Endothelial cell of umbilical vein (primary cell): ENCODE data around the gene PCP2. TPM values are rescaled to one million over a fixed set of nuclear protein-coding genes. Genes with fewer than 3 reads are reported as not detected.

Experiments used
- BruUV-seq: library from RNA; stranded (reverse); fragments of 400-500 nt; replicated peaks from 2 replicates; lab custom pipeline; 2021; lab: Mats Ljungman, UMichigan
- CTCF ChIA-PET: fragments of 300-600, 350-600 bp; sonication (Branson Sonifier 250); formaldehyde crosslinking; loops from one replicate; lab custom pipeline; 2021; ENCODE audit warnings: antibody characterized with exemption, inconsistent platforms; lab: Charles Lee
- POLR2A ChIA-PET: fragments of 300-600, 350-600 bp; sonication (Branson Sonifier 250); formaldehyde crosslinking; loops from one replicate; lab custom pipeline; 2021; ENCODE audit warnings: antibody characterized with exemption, inconsistent platforms; lab: Charles Lee
- DNase-seq: peaks from one replicate; pipeline ENCODE4 v3.0.0-alpha.2; 2011; ENCODE audit warnings: low read depth, low spot score
- FAIRE-seq: peaks from 2 replicates; lab custom pipeline; 2011; peaks lifted over from hg19 to GRCh38; lab: Jason Lieb, UNC
- H2AFZ ChIP-seq: 2 replicates; pipeline ENCODE4 v1.6.0; 2012; ENCODE audit warnings: low read depth, low read length, control low read depth, inconsistent platforms
- H3K27ac ChIP-seq: 2 replicates; pipeline ENCODE4 v1.5.1; 2011; ENCODE audit warnings: low read depth, mild to moderate bottlenecking, control low read depth, low read length, moderate library complexity; ENCODE audit not compliant: insufficient read depth
- H3K27me3 ChIP-seq, 2 experiments: 2 replicates each; pipeline versions ENCODE4 v1.6.0 to v1.6.1; 2011; ENCODE audit warnings: low read length in 2 of 2, mixed read lengths in 1 of 2; ENCODE audit not compliant: control insufficient read depth in 2 of 2, insufficient read depth in 2 of 2
- H3K36me3 ChIP-seq, 2 experiments: 2 replicates in 1 of 2; 3 replicates in 1 of 2; pipeline ENCODE4 v1.5.1; 2011; ENCODE audit warnings: low read length in 2 of 2, mild to moderate bottlenecking in 1 of 2, moderate library complexity in 1 of 2; ENCODE audit not compliant: control insufficient read depth in 2 of 2, insufficient read depth in 2 of 2; ENCODE audit errors: extremely low read depth in 1 of 2
- H3K4me1 ChIP-seq: 3 replicates; pipeline ENCODE4 v1.5.1; 2011; ENCODE audit warnings: mild to moderate bottlenecking, low read length; ENCODE audit not compliant: control insufficient read depth, insufficient read depth; ENCODE audit errors: extremely low read depth
- H3K4me2 ChIP-seq: 2 replicates; pipeline ENCODE4 v1.6.1; 2011; ENCODE audit warnings: low read length, control low read depth, mixed read lengths; ENCODE audit not compliant: insufficient read depth
- H3K4me3 ChIP-seq, 3 experiments: fragments of 200-600 bp in 1 of 3; sonication (generic), shearing (Covaris generic) in 1 of 3; replicated peaks in 1 of 3; 2 replicates each; pipeline ENCODE4 v1.5.1; 2011 to 2016; ENCODE audit warnings: control low read depth in 3 of 3, low read length in 3 of 3, mild to moderate bottlenecking in 2 of 3, inconsistent platforms in 1 of 3, low read depth in 1 of 3, moderate library complexity in 1 of 3; ENCODE audit not compliant: insufficient read depth in 1 of 3
- H3K79me2 ChIP-seq: 2 replicates; pipeline ENCODE4 v1.6.0; 2012; ENCODE audit warnings: low read length, inconsistent platforms; ENCODE audit not compliant: control insufficient read depth, insufficient read depth
- H3K9ac ChIP-seq: replicated peaks from 2 replicates; pipeline ENCODE3; 2011; ENCODE audit warnings: low read length, control low read depth; ENCODE audit not compliant: insufficient read depth; ENCODE audit errors: extremely low read depth
- H3K9me1 ChIP-seq: replicated peaks from 3 replicates; pipeline ENCODE4 v1.6.0; 2011; ENCODE audit warnings: mild to moderate bottlenecking, low read length; ENCODE audit not compliant: control insufficient read depth, insufficient read depth; ENCODE audit errors: extremely low read depth
- H3K9me3 ChIP-seq: replicated peaks from 2 replicates; pipeline ENCODE4 v1.5.1; 2012; ENCODE audit warnings: low read length, inconsistent platforms; ENCODE audit not compliant: control insufficient read depth, insufficient read depth
- H4K20me1 ChIP-seq: replicated peaks from 2 replicates; pipeline ENCODE3; 2011; ENCODE audit warnings: mild to moderate bottlenecking, low read length; ENCODE audit not compliant: control insufficient read depth, insufficient read depth; ENCODE audit errors: extremely low read depth
- EZH2 ChIP-seq: IDR thresholded peaks from 2 replicates; pipeline ENCODE4 v1.6.1; 2012; ENCODE audit warnings: borderline replicate concordance, low read depth, mild to moderate bottlenecking, moderate library complexity, low read length, inconsistent platforms; ENCODE audit not compliant: severe bottlenecking
- FOS ChIP-seq: IDR thresholded peaks from 2 replicates; pipeline ENCODE4 v1.6.1; 2011; ENCODE audit warnings: mild to moderate bottlenecking, low read length, moderate library complexity, borderline replicate concordance; ENCODE audit not compliant: insufficient read depth
- MAX ChIP-seq: IDR thresholded peaks from 2 replicates; pipeline ENCODE4 v1.6.1; 2011; ENCODE audit not compliant: insufficient read depth, insufficient read length
- MYC ChIP-seq: IDR thresholded peaks from one replicate; pipeline ENCODE4 v1.6.1; 2011; ENCODE audit warnings: mild to moderate bottlenecking, low read depth, low read length
- POLR2AphosphoS5 ChIP-seq: IDR thresholded peaks from 2 replicates; pipeline ENCODE4 v1.6.1; 2012; ENCODE audit warnings: low read depth, mild to moderate bottlenecking, control low read depth, low read length, moderate library complexity; ENCODE audit not compliant: insufficient read depth
- dilution Hi-C: fragments of 300-500 bp; cut with MboI; formaldehyde crosslinking; loops from one replicate; pipeline ENCODE4 v1.15.0; 2019; ENCODE audit warnings: low sequenced_read_pairs; ENCODE audit not compliant: extremely low pct_ligation_motif_present
- intact Hi-C: fragments of 100-400 bp; cut with micrococcal nuclease; formaldehyde crosslinking; loops from one replicate; pipeline ENCODE4 v1.10.0; 2022
- polyA plus RNA-seq, 4 experiments: library from polyadenylated mRNA; depleted of rRNA in 3 of 4; stranded (reverse) in 3 of 4; unstranded in 1 of 4; fragments of >200 nt; gene quantifications; 2 replicates each; pipeline versions ENCODE4 v1.2.1 to v1.2.3, GENCODE V29; 2011 to 2012; ENCODE audit warnings: missing spikeins in 1 of 4
- total RNA-seq: library from RNA; stranded (reverse); gene quantifications from 2 replicates; pipeline ENCODE4 v1.2.3, GENCODE V29; 2021

Gene PCP2
- total and polyA plus RNA-seq, 2 donors (not counting 3 experiments of a cell fraction or from before 2014, with no cell fraction given) = not detected

GRCh38 chr19:7596211-7596937, 37.1 kb downstream of the PCP2 start:
- TF ChIP-seq EZH2 = peak; percentile 71
- no peak for TF ChIP-seq MAX
- dilution Hi-C loops = no loop called here
- H3K79me2 ChIP-seq = no peaks in the 10 kb centered on the region
- no peak overlapping the region for H3K9ac ChIP-seq
- H2AFZ ChIP-seq = no peak overlapping the region
- no peak overlapping the region for H3K27ac ChIP-seq
- no TSS peak for BruUV-seq
- H3K27me3 ChIP-seq = peaks cover 25% of the 10 kb centered on the region in 2 experiments
- ChIA-PET POLR2A (no interaction called here), CTCF (interaction anchor here (1.3 to 1.9 kb wide), 4 partner anchors 13 to 241 kb away, joined by 5 to 8 read pairs (median 6); partner anchors contain the start of gene TRAPPC5)
- H3K4me1 ChIP-seq = no peaks in the 10 kb centered on the region
- no peak for FAIRE-seq
- no peak overlapping the region for H3K4me2 ChIP-seq
- H3K4me3 ChIP-seq = no peak overlapping the region
- DNase-seq = no peak
- H3K9me1 ChIP-seq = no peaks in the 10 kb centered on the region
- no peaks in the 10 kb centered on the region for H4K20me1 ChIP-seq
- intact Hi-C loops = no loop called here
- no peaks in the 10 kb centered on the region for H3K36me3 ChIP-seq
- no peaks in the 10 kb centered on the region for H3K9me3 ChIP-seq

- POLR2A ChIA-PET = no interaction called here
- no TSS peak for BruUV-seq
- Histone ChIP-seq H3K4me1 (no peaks in the 10 kb centered on the region), H3K9ac (no peak within 1 kb of the TSS), H3K27ac (no peak within 1 kb of the TSS), H3K4me3 (peak within 1 kb of the TSS in 1 of 3 experiments; percentile 31), H2AFZ (no peak within 1 kb of the TSS), H3K36me3 (no peaks in the 10 kb centered on the region), H3K9me3 (no peaks in the 10 kb centered on the region), H3K27me3 (peaks cover 25% of the 10 kb centered on the region in 2 experiments), H3K9me1 (no peaks in the 10 kb centered on the region), H3K79me2 (no peaks in the 10 kb centered on the region), H3K4me2 (peak within 1 kb of the TSS; percentile 31), H4K20me1 (no peaks in the 10 kb centered on the region)
- TF ChIP-seq EZH2 (peak; percentile 72), FOS (no peak), POLR2AphosphoS5 (no peak), MYC (no peak)
- intact Hi-C loops (no loop called here), dilution Hi-C loops (no loop called here)
- DNase-seq (no peak), FAIRE-seq (no peak)
- CTCF ChIA-PET = interaction anchor here (1.3 to 1.9 kb wide), 2 partner anchors 27 to 241 kb away, joined by 5 to 8 read pairs; no protein-coding TSS in a partner anchor
Observed at GRCh38 chr19:7595466-7596133, 37.9 kb downstream of the PCP2 start, which contains the start of gene CAMSAP3. CAMSAP3 (plus strand) TSS chr19:7595863; CDS start chr19:7596003, 140 bp downstream.
